Activated naive CD8-positive, alpha-beta T cell treated with anti-CD3 and anti-CD28 coated beads, Interleukin-2, amount 10 ng/mL, durations not matched to agents 7 days and 5 days (primary cell): ENCODE results near the gene MUL1. TPM values are rescaled to one million over a fixed set of nuclear protein-coding genes. Genes with fewer than 3 reads are reported as not detected.

Experiments
- ATAC-seq: fragments of 150-1000 bp; cut with Tn5 transposase; one replicate; pipeline ENCODE4 v1.10.0; 2021; ENCODE audit warnings: low read depth, moderate library complexity
- POLR2A ChIA-PET: fragments of 350-600 bp; sonication (Branson Sonifier 250); formaldehyde crosslinking; loops from one replicate; lab custom pipeline; 2021; ENCODE audit warnings: antibody characterized with exemption; lab: Charles Lee
- DNase-seq: peaks from one replicate; pipeline ENCODE4 v3.0.0; 2021
- H3K27ac Mint-ChIP-seq: one replicate; pipeline ENCODE4 v1.8.0; 2022; ENCODE audit warnings: mild to moderate bottlenecking, mixed read lengths
- H3K27me3 Mint-ChIP-seq: one replicate; pipeline ENCODE4 v1.8.0; 2022; ENCODE audit warnings: mild to moderate bottlenecking, moderate library complexity, mixed read lengths
- H3K36me3 Mint-ChIP-seq: one replicate; pipeline ENCODE4 v1.8.0; 2021; ENCODE audit warnings: mild to moderate bottlenecking, mixed read lengths
- H3K4me1 Mint-ChIP-seq: one replicate; pipeline ENCODE4 v1.8.0; 2021; ENCODE audit warnings: mixed read lengths
- H3K4me3 Mint-ChIP-seq: one replicate; pipeline ENCODE4 v1.8.0; 2022; ENCODE audit warnings: mild to moderate bottlenecking, moderate library complexity, mixed read lengths
- H3K9me3 Mint-ChIP-seq: one replicate; pipeline ENCODE4 v1.8.0; 2021; ENCODE audit warnings: mixed read lengths
- total RNA-seq, 2 experiments: library from RNA; stranded (reverse); gene quantifications; one replicate each; pipeline ENCODE4 v1.2.3, GENCODE V29; 2021

MUL1 gene
- total RNA-seq, 2 experiments from 2014 or later = 17.1 to 19.8 TPM

DNA sequence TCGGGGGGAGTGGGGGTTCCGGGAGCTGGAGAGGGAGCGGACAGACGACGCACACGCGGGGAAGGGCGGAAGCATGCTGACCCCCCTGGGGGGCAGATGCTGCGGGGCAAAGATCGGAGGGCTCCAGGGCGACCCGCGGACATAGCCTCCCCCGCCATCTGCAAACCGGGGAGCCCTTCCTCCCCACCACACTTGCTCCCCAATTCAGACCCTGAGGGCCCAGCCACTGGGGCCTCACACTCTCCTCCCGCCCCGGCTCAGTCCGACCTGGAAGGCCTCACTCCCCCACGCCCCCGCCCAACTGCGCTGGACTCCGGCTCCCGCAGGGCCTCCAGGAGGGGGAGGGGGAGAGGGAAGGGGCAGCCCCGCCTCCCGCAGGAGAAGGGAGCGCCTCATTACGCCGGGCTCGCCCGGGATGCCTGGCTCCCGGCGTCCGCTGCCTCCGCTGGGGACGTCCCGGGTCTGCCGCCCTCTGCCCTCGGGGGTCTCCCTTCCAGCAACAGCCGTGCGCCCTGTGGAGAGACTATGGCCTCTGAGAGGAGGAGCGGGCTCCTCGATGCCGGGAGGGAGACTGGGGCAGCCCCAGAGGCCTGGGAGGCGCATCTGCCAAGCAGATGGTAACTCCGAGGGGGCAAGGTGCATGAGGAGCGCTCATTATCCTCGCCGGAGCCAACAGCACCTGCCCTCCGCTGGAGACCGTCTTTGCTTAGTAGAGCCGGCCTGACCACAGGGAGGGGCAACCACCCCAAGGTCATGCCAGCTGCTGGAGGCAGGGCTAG, 21.3 kb downstream of the MUL1 start:
- POLR2A ChIA-PET = no interaction called here
- Mint-ChIP-seq H3K27ac (peak overlapping the region; percentile 45), H3K27me3 (peaks cover 68% of the 10 kb centered on the region), H3K4me1 (peaks cover 7% of the 10 kb centered on the region), H3K9me3 (no peaks in the 10 kb centered on the region), H3K36me3 (peaks cover 1% of the 10 kb centered on the region), H3K4me3 (peak overlapping the region; percentile 48)
- no peak for ATAC-seq
- DNase-seq = peak; percentile 40

DNA sequence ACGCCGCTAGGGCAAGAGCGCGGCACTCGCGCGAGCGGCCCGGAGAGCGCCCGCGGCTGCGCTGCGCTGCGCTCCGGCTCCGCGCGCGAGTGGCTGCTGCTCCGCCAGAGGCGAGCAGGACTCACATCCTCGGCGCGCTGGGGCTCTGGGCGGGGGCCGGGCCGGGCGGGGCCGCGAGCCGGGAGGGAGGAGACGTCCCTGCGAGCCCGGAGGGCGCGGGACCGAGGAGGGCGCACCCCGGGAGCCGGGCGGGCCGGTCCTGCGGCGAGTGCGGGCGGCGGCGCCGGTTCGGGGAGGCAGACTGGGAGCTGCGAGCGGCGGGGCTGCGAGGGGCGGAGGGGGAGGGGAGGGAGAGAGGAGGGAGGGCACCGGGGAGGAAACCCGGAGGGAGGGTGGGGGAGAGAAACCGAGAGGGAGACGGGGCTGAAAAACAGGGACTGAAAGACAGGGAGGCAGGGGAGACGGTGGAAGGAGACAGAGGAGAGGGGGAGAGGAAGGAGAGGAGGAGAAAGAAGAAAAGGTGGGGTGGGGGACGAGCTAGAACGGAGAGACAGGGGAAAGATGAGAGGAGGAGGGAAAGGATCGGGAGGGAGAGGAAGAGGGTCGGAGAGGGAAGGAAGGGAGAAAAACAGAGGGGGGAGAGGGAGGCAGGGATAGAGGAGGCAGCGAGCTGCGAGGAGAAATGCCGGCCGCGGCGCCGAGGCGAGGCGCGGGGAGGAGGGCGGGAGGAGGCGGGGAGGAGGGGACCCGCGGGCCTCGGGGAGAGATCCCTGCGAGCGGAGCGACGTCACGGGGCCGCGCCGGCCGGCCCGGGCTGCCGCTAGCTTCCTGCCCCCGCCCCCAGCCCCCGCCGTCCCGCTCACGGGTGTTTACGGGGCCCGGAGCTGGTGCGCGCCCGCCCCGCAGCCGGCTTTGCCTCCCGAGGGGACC, 22.2 kb downstream of the MUL1 start, which contains the start of gene CAMK2N1:
TSS of gene CAMK2N1 (minus strand) at position 684 of the 930 bp plus-strand sequence. CDS start 831 bp downstream, outside the sequence.
- ATAC-seq (peak; percentile 61), DNase-seq (peak; percentile 60)
- peaks cover 1% of the 10 kb centered on the region for H3K36me3 Mint-ChIP-seq
- peaks cover 75% of the 10 kb centered on the region for H3K27me3 Mint-ChIP-seq
- no peaks in the 10 kb centered on the region for H3K9me3 Mint-ChIP-seq
- POLR2A ChIA-PET = no interaction called here
- peak within 1 kb of the TSS; percentile 84 for H3K4me3 Mint-ChIP-seq
- H3K4me1 Mint-ChIP-seq = peaks cover 7% of the 10 kb centered on the region
- peak within 1 kb of the TSS; percentile 45 for H3K27ac Mint-ChIP-seq

DNA sequence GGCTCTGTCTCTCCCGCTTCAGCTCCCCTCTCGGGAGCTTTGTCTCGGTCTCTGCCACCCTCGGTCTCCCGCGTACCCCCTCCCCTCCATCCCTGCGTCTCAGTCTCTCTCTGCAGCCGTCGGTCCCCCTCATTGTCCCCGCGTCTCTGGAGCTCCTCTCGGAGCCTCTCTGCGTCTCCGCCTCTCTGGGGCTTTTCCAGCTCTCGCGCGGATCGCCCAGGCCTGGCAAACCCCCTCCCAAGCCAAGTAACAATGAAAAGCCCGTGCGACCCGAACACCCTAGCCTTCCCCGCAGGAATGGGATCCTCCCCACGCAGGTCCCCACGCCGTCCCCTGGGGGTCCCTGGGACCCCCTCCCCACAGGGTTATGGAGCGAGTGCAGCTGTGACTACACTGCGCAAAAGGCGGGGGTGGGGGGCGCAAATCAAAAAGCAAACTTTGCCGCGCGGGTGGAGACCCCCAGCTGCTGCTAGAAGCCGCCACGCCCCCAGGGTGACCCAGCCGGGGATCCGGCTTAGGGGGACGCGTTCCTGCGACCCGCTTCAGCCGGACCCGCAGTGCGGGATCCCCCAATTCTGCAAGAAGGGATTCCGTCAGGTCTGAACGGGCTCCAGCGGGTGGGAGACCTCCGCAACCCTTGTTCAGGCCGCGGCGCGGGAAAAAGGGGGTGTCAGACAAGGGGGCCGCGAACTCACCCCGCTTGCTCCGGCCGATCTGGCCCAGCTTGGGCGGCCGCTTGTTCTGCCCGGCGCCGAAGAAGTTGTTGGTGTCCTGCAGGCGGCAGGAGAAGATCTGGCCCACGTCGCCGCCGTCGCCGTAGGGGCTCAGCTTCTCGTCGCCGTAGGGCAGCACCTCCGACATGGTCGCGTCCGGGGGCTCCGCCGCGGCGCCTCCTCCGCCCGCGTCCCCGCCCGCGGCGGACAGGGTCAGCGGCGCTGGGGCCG, 23.2 kb downstream of the MUL1 start:
- Mint-ChIP-seq H3K27me3 (peaks cover 80% of the 10 kb centered on the region), H3K4me1 (peaks cover 7% of the 10 kb centered on the region), H3K4me3 (peak overlapping the region; percentile 41), H3K36me3 (peaks cover 1% of the 10 kb centered on the region), H3K9me3 (no peaks in the 10 kb centered on the region), H3K27ac (no peak overlapping the region)
- ATAC-seq = no peak
- DNase-seq = no peak
- POLR2A ChIA-PET = no interaction called here

DNA sequence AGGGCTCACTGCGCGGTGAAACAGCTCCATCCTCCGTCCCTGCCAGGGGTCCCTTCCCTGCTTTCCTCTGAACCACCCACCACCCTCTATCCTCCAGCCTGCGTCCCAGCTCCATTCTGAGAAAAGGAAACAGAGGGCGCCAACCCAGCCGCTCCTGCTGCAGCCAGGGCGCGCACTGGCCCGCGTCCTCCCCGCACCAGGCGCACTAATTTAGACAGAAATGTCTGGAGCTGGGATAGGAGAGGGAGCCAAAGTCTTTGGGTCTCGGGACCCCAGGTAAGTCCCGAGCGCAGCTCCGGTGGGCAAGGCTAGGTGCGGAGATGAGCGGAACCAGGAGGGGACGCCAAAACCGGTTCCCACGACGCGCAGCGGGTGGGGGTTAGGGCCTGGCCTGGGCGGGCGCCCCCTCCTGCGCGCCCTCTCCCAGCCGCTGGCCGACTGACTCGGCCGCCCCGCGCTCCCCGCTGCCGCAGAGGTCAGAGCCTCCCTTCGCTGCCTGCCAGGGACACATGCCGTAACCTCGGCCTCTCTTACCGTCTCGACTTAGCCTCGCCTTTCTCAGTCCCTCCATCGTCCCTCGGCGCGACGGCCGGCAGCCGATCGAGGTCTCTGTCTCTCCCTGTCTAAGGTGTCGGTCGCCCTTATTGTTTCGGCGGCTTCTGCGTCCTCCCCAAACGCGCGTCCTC, 24.0 kb downstream of the MUL1 start:
- Mint-ChIP-seq H3K9me3 (no peaks in the 10 kb centered on the region), H3K4me3 (peak overlapping the region; percentile 41), H3K27ac (no peak overlapping the region), H3K4me1 (peaks cover 7% of the 10 kb centered on the region), H3K36me3 (peaks cover 1% of the 10 kb centered on the region), H3K27me3 (peaks cover 81% of the 10 kb centered on the region)
- no peak for DNase-seq
- no peak for ATAC-seq
- POLR2A ChIA-PET = no interaction called here

DNA sequence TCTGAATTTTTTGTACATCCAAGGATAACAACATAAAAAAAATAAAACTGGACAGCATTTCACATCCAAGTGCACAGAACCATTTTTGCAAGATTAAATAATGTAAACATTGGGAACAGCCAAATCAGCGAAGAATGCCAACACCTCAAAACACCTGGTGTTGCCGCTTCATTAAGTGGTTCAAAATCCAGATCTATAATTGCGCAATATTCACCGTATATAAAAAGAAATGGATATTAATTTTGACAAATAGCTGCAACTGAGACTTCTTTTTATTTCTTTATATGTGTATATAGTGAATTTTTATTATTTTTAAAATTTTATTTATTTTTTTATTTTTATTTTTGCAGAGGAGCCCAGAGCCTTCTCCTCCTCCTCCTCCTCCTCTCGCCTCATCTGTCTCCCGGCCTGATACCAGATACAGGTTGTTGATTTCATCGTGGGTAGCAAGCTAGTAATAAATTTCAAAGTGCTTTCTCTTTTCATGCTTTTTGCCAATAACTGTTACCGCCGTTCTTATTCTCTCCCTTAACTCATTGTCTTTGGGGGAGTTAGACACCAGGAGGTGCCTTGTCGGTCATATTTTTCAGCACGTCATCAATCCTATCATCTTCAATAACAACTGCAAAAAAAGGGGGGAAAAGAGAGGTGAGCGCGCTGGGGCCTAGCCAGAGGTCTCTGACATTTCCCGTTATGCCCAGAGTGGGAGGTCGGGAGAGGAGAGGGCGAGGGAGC, 24.7 kb downstream of the MUL1 start:
- Mint-ChIP-seq H3K36me3 (peaks cover 1% of the 10 kb centered on the region), H3K9me3 (no peaks in the 10 kb centered on the region), H3K4me3 (no peak overlapping the region), H3K27ac (no peak overlapping the region), H3K27me3 (peaks cover 77% of the 10 kb centered on the region), H3K4me1 (peaks cover 7% of the 10 kb centered on the region)
- no peak for ATAC-seq
- DNase-seq = no peak
- POLR2A ChIA-PET = no interaction called here

DNA sequence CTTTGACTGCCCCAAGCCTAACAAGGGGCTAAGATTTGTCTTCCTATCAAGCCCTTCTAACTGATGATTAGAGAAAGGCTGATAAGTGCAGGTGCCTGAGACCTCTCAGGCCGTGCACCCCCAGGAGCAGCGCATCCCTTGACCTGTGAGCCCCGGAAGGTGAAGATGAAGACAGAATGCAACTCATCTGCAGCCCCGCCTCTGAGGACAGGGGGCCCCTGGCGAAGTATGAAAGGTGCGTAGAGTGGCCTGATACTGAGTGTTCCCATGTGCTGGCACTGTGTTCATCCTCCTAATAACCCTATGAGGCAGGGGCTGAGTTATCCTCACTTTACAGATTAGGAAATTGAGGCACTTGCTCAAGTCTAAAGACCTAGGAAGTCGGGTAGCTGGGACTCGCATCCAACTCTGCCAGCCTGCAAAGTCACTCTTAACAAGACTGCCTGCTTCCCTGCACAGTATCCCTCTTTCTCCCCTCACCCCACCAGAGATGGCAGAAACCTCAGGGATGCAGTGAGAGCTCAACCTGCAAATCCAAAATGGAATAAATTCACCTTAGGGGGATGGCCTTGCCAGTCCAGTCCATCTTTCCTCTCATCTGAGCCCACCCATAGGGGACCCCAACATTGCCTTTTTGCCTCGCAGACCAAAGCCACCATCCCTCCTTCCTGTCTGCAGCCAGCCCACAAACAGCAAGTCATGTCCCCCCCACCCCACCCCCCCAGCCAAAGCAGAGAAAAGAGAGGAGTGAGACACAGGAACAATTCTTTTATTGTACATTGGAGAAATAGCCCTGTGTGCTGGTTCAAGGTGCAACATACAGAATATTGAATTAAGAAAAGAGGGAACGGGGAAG, 26.1 kb downstream of the MUL1 start:
- Mint-ChIP-seq H3K27ac (no peak overlapping the region), H3K4me1 (peaks cover 7% of the 10 kb centered on the region), H3K9me3 (no peaks in the 10 kb centered on the region), H3K27me3 (peaks cover 77% of the 10 kb centered on the region), H3K36me3 (peaks cover 1% of the 10 kb centered on the region), H3K4me3 (no peak overlapping the region)
- POLR2A ChIA-PET = no interaction called here
- no peak for DNase-seq
- ATAC-seq = no peak

DNA sequence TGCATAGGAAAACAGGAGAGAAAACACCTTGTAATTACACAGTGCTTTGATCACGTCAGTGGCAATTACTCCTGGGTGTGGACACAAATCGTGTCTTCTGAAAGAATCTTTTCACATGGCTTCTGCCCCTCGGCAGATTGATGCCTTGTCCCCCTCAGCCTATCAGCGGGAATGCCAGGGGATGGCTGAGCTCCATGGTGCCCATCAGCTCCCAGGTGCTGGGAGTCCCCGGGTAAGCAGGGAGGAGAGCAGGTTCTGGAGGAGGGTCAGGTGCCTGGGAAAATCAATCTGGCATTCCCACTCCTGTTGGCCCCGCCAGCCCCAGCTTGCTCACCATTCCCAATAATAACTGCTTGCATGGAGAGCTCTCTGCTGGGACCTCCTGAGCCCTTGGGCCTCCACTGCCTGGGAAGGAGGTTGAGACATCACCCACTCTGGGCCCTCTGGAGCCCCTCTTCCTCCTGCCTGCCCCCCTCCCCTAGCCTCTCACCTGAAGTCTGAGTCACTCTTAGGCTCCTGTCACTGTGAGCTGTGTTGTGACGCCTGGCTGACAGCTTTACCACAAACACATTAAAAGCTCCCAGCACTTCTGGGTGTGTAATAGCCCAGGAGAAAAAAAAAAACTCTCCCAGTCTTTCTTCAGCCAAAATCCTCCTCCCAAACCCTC, 26.9 kb downstream of the MUL1 start:
- ATAC-seq (no peak), DNase-seq (no peak)
- Mint-ChIP-seq H3K27ac (no peak overlapping the region), H3K4me3 (no peak overlapping the region), H3K27me3 (peaks cover 81% of the 10 kb centered on the region), H3K4me1 (peaks cover 7% of the 10 kb centered on the region), H3K9me3 (no peaks in the 10 kb centered on the region), H3K36me3 (peaks cover 1% of the 10 kb centered on the region)
- POLR2A ChIA-PET = no interaction called here

DNA sequence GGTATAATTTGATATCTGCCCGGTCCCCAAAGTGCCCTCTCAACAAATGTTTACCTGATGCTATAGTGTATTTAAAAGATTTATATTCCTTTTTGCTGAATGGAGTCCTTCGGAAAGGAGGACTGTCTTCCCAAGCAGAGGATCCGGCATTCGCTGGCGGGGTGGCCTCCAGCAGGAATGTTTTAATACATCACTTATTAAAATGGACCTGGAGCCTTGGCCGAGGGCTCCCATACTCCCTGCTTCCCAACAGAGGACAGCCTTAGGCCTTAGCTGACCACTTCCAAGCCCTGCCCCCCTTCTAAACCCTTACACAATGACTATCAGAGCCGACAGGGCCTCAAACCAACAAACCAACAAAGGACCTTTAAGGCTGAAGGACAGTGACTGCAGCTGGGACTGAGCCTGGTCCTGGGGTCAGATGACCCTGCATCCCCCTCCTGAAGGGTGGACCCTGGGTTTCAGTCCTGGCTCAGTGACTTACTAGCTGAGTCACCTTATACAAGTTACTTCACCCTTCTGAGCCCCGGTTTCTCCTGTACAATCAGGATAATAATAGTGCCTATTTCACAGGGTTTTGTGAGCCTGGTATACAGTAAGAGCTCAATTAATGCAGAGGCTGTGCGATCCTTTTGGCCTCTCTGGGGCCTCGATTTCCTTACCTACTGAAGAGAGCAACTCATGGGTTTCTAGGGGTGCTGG, 27.6 kb downstream of the MUL1 start:
- H3K9me3 Mint-ChIP-seq = no peaks in the 10 kb centered on the region
- DNase-seq (no peak), ATAC-seq (no peak)
- no peaks in the 10 kb centered on the region for H3K36me3 Mint-ChIP-seq
- no peak overlapping the region for H3K27ac Mint-ChIP-seq
- peaks cover 84% of the 10 kb centered on the region for H3K27me3 Mint-ChIP-seq
- POLR2A ChIA-PET = no interaction called here
- no peak overlapping the region for H3K4me3 Mint-ChIP-seq
- peaks cover 4% of the 10 kb centered on the region for H3K4me1 Mint-ChIP-seq

DNA sequence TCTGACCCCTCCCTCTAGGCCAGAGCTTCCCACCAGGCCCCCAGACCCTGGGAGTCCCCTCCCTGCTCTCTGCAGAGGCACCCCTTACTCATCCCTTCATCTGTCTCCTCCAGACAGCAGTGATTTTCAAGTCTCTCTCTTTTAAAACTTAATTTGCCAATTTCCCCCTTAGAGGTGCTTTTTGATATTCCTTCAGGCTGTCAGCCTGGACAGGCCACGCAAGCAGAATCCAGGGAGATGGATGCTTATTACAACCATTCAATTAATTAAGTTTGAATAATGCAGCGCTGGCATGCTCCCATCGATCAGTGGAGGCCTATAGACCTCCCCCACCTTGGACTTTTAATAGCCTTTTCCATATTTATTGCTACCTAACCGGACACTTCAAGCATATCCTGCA, 28.1 kb downstream of the MUL1 start:
- ATAC-seq = no peak
- Mint-ChIP-seq H3K4me3 (no peak overlapping the region), H3K27me3 (peaks cover 87% of the 10 kb centered on the region), H3K36me3 (no peaks in the 10 kb centered on the region), H3K9me3 (no peaks in the 10 kb centered on the region), H3K27ac (no peak overlapping the region), H3K4me1 (peaks cover 4% of the 10 kb centered on the region)
- POLR2A ChIA-PET = no interaction called here
- no peak for DNase-seq

DNA sequence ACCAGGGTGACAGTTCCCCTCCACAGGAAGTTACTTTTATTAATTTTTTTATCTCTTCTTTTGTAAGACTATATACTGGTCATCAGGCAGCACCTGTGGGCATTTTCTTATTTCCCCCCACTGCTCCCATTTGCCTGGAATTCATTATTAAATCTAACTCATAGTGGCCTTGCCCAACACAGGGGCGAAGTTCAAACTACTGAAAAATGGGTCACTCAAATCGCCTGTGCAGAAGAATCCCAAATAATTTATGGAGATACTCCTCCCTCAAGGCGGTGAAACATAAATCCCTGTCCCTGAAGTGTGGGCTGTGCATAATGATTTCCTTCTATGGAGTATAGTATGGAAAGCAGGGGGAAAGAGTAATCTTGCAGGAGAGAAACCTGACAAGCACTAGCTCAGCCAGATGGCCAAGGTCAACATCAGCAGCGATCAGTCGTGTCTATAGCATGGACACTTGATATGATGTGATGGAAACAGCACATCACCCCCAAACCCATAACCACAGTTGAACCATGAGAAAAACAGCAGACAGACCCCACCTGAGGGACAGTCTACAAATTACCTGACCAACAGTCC, 29.8 kb downstream of the MUL1 start:
- Mint-ChIP-seq H3K4me3 (no peak overlapping the region), H3K4me1 (peaks cover 1% of the 10 kb centered on the region), H3K9me3 (no peaks in the 10 kb centered on the region), H3K27ac (no peak overlapping the region), H3K36me3 (no peaks in the 10 kb centered on the region), H3K27me3 (peaks cover 85% of the 10 kb centered on the region)
- POLR2A ChIA-PET = no interaction called here
- no peak for DNase-seq
- no peak for ATAC-seq
